Measurements from ENCODE around the gene ATP11B. TPM values are rescaled to one million over a fixed set of nuclear protein-coding genes. Genes with fewer than 3 reads are reported as not detected.

The ATP11B gene
- total and polyA plus RNA-seq, 2 experiments from 2014 or later: 19.8 to 60.5 TPM

GRCh38 chr3:182783106-182783505, 10.2 kb upstream of the ATP11B start:
- no peaks in the 10 kb centered on the region for H3K27me3 ChIP-seq
- H3K9me2 ChIP-seq (replicated peaks; ENCODE audit: insufficient read depth): no peaks in the 10 kb centered on the region
- 95% methylated on average over 1 of the region's 1 CpG for WGBS (ENCODE audit: low lambda C conversion rate, missing lambda C conversion rate)
- H3K4me1 ChIP-seq (ENCODE audit: insufficient read depth): no peaks in the 10 kb centered on the region
- no peak for TF ChIP-seq EZH2 (IDR thresholded peaks at IDR 0.05; ENCODE audit: borderline replicate concordance)
- TF ChIP-seq CTCF (IDR thresholded peaks at IDR 0.05; ENCODE audit: poor library complexity): no peak
- TF ChIP-seq EZH2phosphoT487 (IDR thresholded peaks at IDR 0.05; ENCODE audit: low read depth, severe bottlenecking, unreplicated experiment): no peak
- no peak overlapping the region for H3K4me3 ChIP-seq
- no peaks in the 10 kb centered on the region for H3K9me3 ChIP-seq (ENCODE audit: low read depth)
- H3K36me3 ChIP-seq (replicated peaks; ENCODE audit: insufficient read depth, low read depth): no peaks in the 10 kb centered on the region
- no peak overlapping the region for H2AFZ ChIP-seq
- no peak for DNase-seq (ENCODE audit: low spot score)
- no peaks in the 10 kb centered on the region for H4K20me1 ChIP-seq (ENCODE audit: insufficient read depth, poor library complexity, severe bottlenecking)
- H3K4me2 ChIP-seq: no peak overlapping the region
- no peak overlapping the region for H3K27ac ChIP-seq
- H3K79me2 ChIP-seq: no peaks in the 10 kb centered on the region

GRCh38 chr3:182784542-182784941, 8.8 kb upstream of the ATP11B start:
- Histone ChIP-seq H3K9me2 (replicated peaks; ENCODE audit: insufficient read depth) (no peaks in the 10 kb centered on the region), H3K27ac (no peak overlapping the region), H3K4me1 (ENCODE audit: insufficient read depth) (no peaks in the 10 kb centered on the region), H2AFZ (no peak overlapping the region), H3K4me2 (no peak overlapping the region), H3K27me3 (peaks cover 4% of the 10 kb centered on the region), H3K36me3 (replicated peaks; ENCODE audit: insufficient read depth, low read depth) (no peaks in the 10 kb centered on the region), H3K9me3 (ENCODE audit: low read depth) (no peaks in the 10 kb centered on the region), H3K79me2 (no peaks in the 10 kb centered on the region), H4K20me1 (ENCODE audit: insufficient read depth, poor library complexity, severe bottlenecking) (no peaks in the 10 kb centered on the region), H3K4me3 (no peak overlapping the region)
- no peak for TF ChIP-seq EZH2phosphoT487 (IDR thresholded peaks at IDR 0.05; ENCODE audit: low read depth, severe bottlenecking, unreplicated experiment)
- no peak for TF ChIP-seq EZH2 (IDR thresholded peaks at IDR 0.05; ENCODE audit: borderline replicate concordance)
- no peak for TF ChIP-seq CTCF (IDR thresholded peaks at IDR 0.05; ENCODE audit: poor library complexity)
- 67% methylated on average over 1 of the region's 1 CpG for WGBS (ENCODE audit: low lambda C conversion rate, missing lambda C conversion rate)
- no peak for DNase-seq (ENCODE audit: low spot score)

GRCh38 chr3:182785142-182785541, 8.2 kb upstream of the ATP11B start:
- no peak overlapping the region for H3K27ac ChIP-seq
- no peak overlapping the region for H3K4me3 ChIP-seq
- H3K36me3 ChIP-seq (replicated peaks; ENCODE audit: insufficient read depth, low read depth): no peaks in the 10 kb centered on the region
- H4K20me1 ChIP-seq (ENCODE audit: insufficient read depth, poor library complexity, severe bottlenecking): no peaks in the 10 kb centered on the region
- TF ChIP-seq EZH2phosphoT487 (IDR thresholded peaks at IDR 0.05; ENCODE audit: low read depth, severe bottlenecking, unreplicated experiment) (no peak), EZH2 (IDR thresholded peaks at IDR 0.05; ENCODE audit: borderline replicate concordance) (no peak), CTCF (IDR thresholded peaks at IDR 0.05; ENCODE audit: poor library complexity) (no peak)
- no peaks in the 10 kb centered on the region for H3K4me1 ChIP-seq (ENCODE audit: insufficient read depth)
- H3K4me2 ChIP-seq: no peak overlapping the region
- no peaks in the 10 kb centered on the region for H3K79me2 ChIP-seq
- peaks cover 4% of the 10 kb centered on the region for H3K27me3 ChIP-seq
- WGBS (ENCODE audit: low lambda C conversion rate, missing lambda C conversion rate): 95% methylated on average over 3 of the region's 3 CpGs
- no peaks in the 10 kb centered on the region for H3K9me2 ChIP-seq (replicated peaks; ENCODE audit: insufficient read depth)
- no peak for DNase-seq (ENCODE audit: low spot score)
- H3K9me3 ChIP-seq (ENCODE audit: low read depth): no peaks in the 10 kb centered on the region
- no peak overlapping the region for H2AFZ ChIP-seq

- Histone ChIP-seq H3K36me3 (replicated peaks; ENCODE audit: insufficient read depth, low read depth) (no peaks in the 10 kb centered on the region), H3K4me1 (ENCODE audit: insufficient read depth) (no peaks in the 10 kb centered on the region), H3K9me2 (replicated peaks; ENCODE audit: insufficient read depth) (no peaks in the 10 kb centered on the region), H4K20me1 (ENCODE audit: insufficient read depth, poor library complexity, severe bottlenecking) (no peaks in the 10 kb centered on the region), H3K9me3 (ENCODE audit: low read depth) (no peaks in the 10 kb centered on the region), H2AFZ (no peak overlapping the region), H3K27ac (no peak overlapping the region), H3K27me3 (peaks cover 4% of the 10 kb centered on the region), H3K4me3 (no peak overlapping the region), H3K4me2 (no peak overlapping the region), H3K79me2 (no peaks in the 10 kb centered on the region)
- no peak for TF ChIP-seq CTCF (IDR thresholded peaks at IDR 0.05; ENCODE audit: poor library complexity)
- no peak for TF ChIP-seq EZH2phosphoT487 (IDR thresholded peaks at IDR 0.05; ENCODE audit: low read depth, severe bottlenecking, unreplicated experiment)
- no peak for TF ChIP-seq EZH2 (IDR thresholded peaks at IDR 0.05; ENCODE audit: borderline replicate concordance)
- no peak for DNase-seq (ENCODE audit: low spot score)
These were observed 7.5 kb upstream of the ATP11B start for GRCh38 chr3:182785756-182786155.

All from hepatocyte (in vitro differentiated cells).